GM18873 (cell line): Measurements from ENCODE around the gene LGALS9C.
"Not testable (repeated sequence)": the region's sequence is repeated elsewhere in the genome, so short reads cannot be mapped to it uniquely, and the experiment has no call there.

Source experiments
- ATAC-seq: cut with Tn5 transposase; IDR thresholded peaks from one replicate; pipeline ENCODE4 v1.9.1; 2021; ENCODE audit warnings: mild to moderate bottlenecking, moderate library complexity, moderate number of reproducible peaks; ENCODE audit not compliant: unreplicated experiment, low FRiP score

LGALS9C gene

DNA sequence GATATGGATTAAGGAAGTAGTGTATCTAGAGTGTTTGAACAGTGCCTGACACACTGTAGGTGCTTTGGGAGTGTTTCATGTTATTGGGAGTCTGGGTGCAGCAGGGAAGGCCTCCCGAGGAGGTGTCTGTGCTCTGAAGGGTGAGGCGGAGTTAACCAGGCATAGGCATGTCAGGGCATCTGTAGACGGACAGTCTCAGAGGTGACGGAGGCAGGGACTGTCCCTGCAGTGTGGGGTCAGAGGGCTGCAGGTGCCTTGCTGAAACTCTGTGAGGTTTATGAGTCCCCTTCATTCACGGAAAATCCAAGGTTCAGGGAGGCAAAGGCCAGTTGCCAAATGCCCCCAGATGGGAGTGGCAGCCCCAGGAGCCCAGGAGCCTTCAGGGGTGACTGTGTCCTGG, 778 bp downstream of the LGALS9C start:
- not testable (repeated sequence) for ATAC-seq

DNA sequence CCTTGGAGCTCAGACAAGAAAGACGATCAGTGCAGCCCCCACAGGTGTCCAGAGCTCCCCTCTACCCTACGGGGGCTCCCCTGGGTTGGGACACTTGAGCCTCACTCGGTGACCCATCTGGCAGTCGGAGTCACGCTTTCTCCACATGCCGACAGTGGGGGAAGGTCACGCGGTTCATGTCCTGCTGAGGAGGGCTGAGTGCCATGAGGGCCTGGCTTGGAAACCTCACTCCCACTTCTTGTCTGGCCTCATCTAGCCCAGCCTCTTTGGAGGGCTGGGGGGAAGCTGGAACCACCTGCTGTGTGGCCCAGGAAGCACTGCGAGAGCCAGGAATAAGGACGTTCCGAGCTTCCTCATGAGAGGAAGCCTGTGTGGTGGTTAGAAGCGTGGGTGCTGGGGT, 1.8 kb downstream of the LGALS9C start:
- not testable (repeated sequence) for ATAC-seq

DNA sequence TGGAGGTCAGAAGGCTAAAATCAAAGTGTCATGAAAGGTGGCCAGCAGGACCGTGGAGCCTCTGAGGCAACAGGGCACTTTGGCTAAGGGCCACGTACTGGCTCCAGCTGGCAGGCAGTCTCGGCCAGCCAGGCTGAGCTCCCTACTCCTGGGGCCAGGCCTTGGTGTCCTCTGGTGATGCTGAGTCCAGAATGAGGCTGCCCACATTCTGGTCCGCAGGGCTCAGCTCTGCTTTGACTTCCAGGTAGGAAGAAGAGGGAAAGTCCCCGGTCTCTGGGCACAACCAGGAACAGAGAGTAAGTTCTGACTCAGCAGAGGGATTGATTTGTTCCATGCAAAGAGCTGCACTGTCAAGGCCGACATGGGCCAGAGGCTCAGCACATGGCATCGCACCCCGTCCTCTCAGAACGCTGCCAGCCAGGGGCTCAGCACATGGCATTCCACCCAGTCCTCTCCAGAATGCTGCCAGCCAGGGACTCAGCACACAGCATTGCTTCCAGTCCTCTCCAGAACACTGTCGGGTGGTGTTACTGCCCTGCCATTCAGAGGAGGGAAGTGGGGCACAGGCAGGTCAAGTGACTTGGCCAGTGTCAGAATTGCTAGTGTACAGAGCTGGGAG, 2.5 kb downstream of the LGALS9C start:
- not testable (repeated sequence) for ATAC-seq

DNA sequence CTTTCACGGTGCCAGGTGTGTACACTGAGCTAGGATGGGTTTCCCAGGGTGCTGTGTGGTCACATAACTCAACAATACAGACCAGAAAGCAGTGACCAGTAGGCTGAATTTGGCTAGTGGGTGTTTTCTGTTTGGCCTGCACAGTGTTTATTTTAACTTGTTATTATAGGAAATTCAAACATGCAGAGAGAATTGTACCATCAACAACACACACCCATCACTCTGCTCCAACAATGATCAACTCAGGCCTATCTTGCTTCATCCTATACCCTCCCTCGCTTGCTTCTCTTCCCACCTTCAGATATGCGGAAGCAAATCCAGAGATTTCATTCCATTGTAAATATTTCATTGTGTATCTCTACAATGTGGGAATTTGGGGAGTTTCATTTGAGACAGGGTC, 5.2 kb downstream of the LGALS9C start:
- ATAC-seq = not testable (repeated sequence)

DNA sequence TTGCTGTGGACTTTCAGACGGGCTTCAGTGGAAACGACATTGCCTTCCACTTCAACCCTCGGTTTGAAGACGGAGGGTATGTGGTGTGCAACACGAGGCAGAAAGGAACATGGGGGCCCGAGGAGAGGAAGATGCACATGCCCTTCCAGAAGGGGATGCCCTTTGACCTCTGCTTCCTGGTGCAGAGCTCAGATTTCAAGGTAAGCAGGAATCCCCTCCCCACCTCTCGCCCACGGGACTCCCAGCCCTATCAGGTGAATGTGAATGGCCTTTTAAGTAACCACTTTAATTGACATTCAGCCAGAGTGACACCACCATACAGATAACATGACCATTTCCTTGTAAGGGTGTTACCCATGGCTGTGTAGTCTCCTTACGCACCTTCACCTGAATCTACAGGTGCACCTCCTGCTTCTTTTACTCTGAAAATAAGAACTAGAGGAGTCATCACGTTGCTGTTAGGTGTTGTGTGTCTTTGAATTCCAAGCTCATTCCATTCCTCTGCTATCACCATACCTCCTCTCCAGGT, 9.4 kb downstream of the LGALS9C start:
- ATAC-seq = not testable (repeated sequence)

DNA sequence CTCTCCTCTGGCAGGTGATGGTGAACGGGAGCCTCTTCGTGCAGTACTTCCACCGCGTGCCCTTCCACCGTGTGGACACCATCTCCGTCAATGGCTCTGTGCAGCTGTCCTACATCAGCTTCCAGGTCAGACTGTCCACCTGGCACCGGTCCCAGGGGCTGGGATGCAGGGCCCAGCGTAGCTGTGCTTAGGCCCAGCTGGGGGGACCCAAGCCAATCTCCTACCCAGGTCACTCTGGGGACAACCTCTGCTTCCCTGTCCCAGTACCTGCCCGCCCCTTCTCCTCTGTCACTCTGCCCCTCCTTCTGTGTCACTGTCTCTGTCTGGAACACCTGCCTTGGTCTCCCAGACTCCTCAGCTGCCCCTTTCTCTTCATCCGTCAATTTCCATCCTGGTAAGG, 11.0 kb downstream of the LGALS9C start:
- not testable (repeated sequence) for ATAC-seq

DNA sequence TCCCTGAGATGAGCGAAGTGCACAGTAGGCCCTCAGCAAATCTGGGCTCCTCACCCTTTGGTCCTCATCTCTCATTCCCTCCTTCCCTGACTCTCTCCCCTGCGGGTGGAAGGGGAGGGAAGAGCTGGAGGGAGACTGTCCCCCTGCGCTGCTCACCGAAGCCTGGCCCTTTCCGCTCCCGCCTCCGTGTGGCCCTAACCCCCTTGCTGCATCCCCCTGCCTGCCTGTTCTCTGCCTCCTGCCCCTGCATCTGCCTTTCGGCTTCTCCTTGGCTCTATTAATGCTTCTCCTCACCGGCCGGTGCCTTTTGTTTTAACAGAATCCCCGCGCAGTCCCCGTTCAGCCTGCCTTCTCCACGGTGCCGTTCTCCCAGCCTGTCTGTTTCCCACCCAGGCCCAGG, 12.0 kb downstream of the LGALS9C start:
- not testable (repeated sequence) for ATAC-seq

DNA sequence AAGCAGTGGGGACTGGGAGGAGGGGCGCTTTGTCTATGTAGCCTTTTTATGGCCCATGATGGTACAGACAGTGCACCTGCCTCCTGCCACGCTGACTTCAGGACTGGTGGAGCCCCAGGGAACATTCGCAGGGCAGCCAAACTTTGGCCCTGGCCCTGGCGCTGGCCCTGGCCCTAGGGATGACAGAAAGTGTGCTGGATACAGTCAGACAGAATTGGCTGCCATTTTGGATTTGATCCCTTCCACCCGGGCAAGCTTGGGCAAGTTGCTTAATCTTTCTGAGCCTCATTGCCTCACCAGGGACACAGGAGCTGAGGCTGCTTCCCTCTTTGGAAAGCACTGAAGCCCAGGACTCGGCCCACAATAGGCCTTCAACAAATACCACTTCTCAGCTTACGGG, 13.4 kb downstream of the LGALS9C start:
- ATAC-seq = not testable (repeated sequence)

DNA sequence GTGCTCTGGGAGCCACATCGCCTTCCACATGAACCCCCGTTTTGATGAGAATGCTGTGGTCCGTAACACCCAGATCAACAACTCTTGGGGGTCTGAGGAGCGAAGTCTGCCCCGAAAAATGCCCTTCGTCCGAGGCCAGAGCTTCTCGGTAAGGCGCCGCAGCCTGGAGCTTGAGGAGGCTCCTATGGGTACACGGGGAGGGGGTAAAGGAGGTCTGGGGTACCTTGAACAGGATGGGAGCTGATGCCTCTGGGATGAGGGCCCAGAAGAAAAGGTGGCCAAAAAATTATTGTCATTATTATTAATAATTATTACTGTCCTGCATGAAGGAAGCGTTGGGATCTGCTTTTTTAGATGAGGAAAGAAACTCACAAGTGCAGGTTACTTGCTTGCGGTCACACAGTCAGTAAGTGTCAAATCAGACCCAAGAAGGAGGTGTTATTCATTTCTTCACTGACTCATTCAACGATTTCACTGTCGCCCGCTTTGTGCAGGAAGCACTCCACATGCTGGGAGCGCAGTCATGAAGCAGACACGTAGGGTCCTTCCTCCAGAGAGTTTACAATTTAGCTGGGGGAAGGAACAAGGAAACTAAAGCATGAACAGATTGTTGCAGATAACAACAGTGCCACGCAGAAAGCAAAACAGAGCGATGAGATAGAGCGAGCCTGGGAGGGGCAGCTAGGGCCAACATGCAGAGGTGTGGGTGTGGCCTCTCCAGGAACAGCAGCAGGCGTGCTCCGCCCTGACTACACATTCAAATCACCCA, 16.3 kb downstream of the LGALS9C start:
- not testable (repeated sequence) for ATAC-seq

DNA sequence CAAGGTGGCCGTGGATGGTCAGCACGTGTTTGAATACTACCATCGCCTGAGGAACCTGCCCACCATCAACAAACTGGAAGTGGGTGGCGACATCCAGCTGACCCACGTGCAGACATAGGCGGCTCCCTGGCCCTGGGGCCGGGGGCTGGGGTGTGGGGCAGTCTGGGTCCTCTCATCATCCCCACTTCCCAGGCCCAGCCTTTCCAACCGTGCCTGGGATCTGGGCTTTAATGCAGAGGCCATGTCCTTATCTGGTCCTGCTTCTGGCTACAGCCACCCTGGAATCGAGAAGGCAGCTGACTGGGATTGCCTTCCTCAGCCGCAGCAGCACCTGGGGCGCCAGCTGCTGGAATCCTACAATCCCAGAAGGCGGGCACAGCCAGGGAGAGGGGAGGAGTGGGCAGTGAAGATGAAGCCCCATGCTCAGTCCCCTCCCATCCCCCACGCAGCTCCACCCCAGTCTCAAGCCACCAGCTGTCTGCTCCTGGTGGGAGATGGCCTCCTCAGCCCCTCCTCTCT, 17.7 kb downstream of the LGALS9C start:
- ATAC-seq = not testable (repeated sequence)

DNA sequence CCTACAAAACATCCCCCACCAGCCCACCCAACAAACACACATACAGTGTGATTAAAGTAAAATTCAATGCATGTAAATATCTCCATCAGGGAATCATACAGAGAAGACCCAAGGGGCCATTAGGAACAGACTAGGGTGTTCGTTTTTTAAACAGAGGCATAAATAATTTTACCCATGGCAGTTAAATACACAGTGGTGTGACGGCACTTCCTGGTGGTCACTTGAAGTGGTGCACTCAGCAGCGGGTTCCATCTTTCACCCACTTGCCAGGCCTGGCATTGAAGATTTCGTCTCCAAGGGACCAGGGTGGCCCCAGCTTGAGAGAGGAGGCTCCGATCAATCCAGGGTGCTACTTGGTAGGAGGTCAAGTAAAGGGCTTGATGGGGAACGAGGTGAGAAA, 20.5 kb downstream of the LGALS9C start:
- ATAC-seq = not testable (repeated sequence)

DNA sequence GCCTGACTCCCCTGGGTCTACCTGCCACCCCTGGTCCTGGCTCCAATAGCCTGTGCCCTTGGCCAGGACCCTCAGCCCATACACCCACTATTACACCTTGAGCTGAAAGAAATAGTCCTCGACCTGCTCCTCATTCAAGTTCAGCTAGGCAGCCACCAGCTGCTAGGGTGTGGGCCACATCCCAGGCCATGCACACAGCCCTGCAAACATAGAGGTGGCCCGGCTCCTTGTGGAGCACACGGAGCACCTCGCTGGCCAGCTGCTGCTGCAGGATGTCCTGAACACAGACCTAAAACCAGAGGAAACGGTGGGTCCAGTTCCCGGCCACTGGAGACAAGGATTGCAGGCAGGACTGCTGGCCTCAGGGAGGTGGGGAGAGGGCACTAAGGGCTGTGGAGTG, 22.5 kb downstream of the LGALS9C start:
- ATAC-seq = not testable (repeated sequence)

DNA sequence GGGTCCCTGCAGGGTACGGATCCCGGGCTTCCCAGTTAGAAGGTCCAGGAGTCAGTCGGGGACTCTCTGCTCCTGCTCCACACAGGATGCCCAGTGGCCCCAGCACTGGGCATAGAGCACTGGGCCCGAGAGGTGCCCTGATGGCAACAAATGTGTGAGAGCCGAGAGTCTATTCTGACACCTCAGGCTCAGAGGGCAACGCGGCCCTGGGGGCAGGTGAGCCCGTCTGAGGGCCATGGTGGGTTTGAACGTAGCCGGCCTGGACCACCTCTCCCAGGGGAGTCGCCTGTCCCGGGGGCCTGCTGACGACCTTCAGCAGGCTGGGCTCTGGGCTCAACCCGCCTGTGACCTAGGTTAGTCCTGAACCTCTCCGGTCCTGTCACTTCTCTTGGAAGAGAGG, 23.2 kb downstream of the LGALS9C start:
- ATAC-seq = not testable (repeated sequence)

DNA sequence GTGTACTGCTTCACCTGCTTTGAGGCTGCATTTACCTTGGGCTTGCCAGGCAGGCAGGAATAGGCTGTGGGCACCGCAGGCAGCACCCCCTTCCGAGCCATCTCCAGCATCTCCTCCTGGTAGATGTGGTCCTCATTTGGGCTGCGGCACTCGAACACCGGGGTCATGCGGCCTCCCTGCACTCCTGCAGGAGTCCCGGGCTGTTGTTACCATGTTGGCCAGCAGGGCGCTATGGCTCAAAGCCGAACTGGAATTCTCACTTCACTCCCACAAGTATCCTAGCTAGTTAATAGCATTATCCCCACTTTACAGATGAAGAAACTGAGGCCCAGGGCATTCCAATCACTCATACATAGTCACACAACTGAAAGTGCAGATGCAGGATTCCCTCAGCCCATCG, 23.7 kb downstream of the LGALS9C start:
- ATAC-seq = not testable (repeated sequence)

DNA sequence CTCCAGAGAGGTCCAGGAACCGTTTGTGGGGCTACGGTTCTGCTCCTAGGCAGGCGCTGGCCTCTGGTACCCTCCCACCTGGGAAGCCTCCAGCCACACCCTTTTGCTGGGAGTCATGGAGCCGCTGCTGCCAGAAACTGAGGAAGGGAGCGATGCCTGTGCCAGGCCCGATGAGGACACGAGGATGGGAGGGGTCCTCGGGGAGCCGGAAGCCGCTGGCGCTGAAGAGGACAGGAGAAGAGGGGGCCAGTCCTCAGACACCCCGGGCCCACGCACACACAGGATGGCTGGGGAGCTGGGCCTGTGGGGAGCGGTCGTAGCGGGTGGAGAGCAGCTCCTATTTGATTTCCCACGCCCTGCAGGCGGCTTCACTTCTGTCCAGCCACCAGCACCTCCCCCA, 24.2 kb downstream of the LGALS9C start:
- not testable (repeated sequence) for ATAC-seq

DNA sequence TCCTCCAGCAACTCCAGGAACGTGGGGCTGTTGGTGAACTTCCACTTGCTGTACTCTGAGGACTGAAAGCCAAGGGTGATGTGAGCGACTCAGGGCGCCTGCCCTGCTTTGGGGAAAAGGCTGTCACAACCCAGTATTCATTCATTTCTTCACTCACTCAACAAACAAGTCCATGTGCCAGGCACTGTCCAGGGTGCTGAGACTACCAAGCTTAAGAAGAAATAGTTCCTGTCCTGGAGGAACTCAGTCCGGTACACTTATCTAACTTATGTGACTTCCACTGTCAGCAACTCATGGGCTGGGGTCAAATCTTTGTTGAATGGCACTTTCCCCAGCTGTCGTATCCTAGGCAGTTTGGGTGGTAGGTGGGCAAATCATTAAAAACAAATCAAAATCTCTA, 26.6 kb downstream of the LGALS9C start:
- ATAC-seq = not testable (repeated sequence)

DNA sequence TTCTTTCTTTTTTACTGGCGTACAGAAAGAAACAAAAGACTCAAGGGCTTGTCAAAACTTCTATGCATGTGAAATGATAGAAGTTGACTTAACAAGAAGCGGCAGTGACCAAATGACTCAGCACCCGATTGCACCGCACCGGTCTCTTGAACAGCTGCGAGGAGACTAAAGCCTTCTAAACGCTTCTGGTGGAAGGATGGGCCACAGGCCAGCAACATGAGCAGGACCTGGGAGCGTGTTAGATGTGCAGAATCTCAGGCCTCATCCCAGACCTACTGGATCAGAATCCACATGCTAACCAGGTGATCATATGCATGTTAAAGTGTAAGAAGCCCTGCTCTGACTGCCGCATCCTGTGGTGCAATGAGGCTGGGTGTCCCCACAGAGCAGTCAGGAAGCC, 31.1 kb downstream of the LGALS9C start:
- not testable (repeated sequence) for ATAC-seq

DNA sequence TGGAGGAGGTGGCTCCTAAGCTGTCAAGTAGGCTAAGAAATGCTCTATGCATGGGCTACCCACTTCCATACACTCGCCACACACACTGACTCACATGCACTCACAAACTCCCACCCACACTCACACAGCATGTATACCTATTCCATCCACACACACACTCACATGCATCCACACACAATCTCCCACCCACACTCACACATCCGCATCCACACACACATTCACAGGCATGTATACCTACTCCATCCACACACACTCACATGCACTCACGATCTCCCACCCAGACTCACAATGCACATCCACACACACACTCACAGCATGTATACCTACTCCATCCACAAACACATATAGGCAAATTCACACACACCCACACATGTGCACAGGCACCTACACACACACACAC, 32.1 kb downstream of the LGALS9C start:
- not testable (repeated sequence) for ATAC-seq

DNA sequence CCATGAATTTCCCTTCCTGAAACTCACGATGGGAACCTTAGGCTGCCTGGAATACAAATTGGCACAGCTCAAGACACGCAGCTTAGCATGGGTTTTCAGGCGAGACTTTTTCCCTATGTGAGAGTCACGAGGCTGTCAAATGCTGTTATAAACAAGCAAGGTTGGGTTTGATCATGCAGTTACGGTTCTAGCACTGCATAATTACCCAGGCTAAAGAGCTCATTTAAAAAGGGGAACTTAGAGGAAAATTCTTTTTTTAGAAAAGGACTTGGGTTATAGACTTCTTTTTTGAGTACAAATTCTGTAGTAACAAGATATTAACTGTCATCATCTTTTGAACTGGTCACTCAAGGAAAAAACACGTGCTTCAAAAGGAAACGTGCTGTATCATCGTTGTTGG, 44.5 kb downstream of the LGALS9C start:
- not testable (repeated sequence) for ATAC-seq

DNA sequence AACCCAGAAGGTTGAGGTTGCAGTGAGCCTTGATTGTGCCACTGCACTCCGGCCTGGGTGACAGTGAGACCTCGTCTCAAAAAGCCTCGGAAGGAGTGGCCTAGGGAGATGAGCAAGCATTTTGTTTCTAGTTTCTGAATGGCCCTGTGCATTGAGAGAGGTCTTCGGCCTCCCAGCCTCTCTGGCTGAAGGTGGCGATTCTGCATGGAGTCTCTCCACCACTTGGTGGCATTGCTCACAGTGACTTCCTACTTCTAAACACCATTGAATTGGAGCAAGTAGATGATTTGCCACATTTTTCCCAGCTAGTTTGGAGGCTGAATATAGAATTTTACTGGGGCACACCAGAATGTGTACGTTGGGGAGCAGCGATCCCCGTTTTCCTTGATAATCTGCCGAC, 48.4 kb downstream of the LGALS9C start:
- ATAC-seq = not testable (repeated sequence)

DNA sequence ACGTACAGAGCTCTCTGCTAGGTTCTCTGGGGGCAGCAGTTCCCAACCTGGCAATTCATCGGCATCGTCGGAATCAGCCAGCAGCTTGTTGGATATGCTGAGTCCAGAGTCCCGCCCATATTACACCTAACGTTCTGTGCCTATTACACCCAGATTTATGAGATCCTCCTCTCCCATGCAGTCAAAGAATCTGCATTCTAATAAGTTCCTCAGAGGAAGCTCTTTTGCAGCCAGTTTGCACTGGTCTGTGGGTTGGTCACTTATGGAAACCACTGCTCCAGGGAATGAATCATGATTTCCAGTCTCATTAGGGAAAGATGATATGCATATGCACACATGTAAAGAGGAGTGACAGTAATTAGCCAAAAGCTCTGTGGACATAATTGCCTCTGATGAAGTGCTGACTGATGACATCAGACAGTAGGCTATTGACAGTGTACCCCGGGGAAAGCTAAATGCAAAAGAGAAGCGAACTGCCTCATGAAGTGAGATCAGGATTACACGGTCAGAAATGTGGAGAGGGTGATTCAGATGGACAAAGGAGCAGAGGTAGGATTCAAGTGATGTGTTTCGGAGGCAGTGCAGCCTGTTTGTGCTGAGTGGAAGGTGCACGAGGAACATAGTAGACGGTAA, 49.7 kb downstream of the LGALS9C start:
- ATAC-seq = not testable (repeated sequence)
